WI38 (cell line): ENCODE results near the gene TMA7.

Experiments used
- H3K4me3 ChIP-seq: 2 replicates; pipeline ENCODE4 v1.5.1; 2011; ENCODE audit warnings: low read depth, mild to moderate bottlenecking, control low read depth, low read length
- CTCF ChIP-seq: IDR thresholded peaks from 2 replicates; pipeline ENCODE4 v1.5.1; 2012; ENCODE audit warnings: low read depth, mild to moderate bottlenecking, control low read depth, low read length

TMA7 gene

GRCh38 chr3:48411041-48411588 lies 28.9 kb upstream of the TMA7 start:
- TF ChIP-seq CTCF = no peak

GRCh38 chr3:48411606-48412374 lies 28.3 kb upstream of the TMA7 start:
- TF ChIP-seq CTCF = no peak
- no peak overlapping the region for H3K4me3 ChIP-seq

More at GRCh38 chr3:48411041-48411588, 28.9 kb upstream of the TMA7 start:
- no peak overlapping the region for H3K4me3 ChIP-seq

GRCh38 chr3:48412375-48413001 lies 27.6 kb upstream of the TMA7 start:
- H3K4me3 ChIP-seq = no peak overlapping the region
- TF ChIP-seq CTCF = no peak

GRCh38 chr3:48413086-48413485 lies 27.0 kb upstream of the TMA7 start:
- no peak for TF ChIP-seq CTCF
- H3K4me3 ChIP-seq = no peak overlapping the region

- H3K4me3 ChIP-seq = no peak overlapping the region
- no peak for TF ChIP-seq CTCF
These were observed 26.4 kb upstream of the TMA7 start for GRCh38 chr3:48413611-48414010.

GRCh38 chr3:48414376-48415250 lies 25.4 kb upstream of the TMA7 start:
- H3K4me3 ChIP-seq = no peak overlapping the region
- no peak for TF ChIP-seq CTCF
